HL-60/S4 (cell line): ENCODE data around the gene NFIC.
"Not testable (repeated sequence)": the region's sequence is repeated elsewhere in the genome, so short reads cannot be mapped to it uniquely, and the experiment has no call there.

Experiments
- in situ Hi-C: fragments of 300-500 bp; cut with MboI; formaldehyde crosslinking; loops from 2 replicates; pipeline ENCODE4 v1.14.3; 2022; ENCODE audit warnings: low sequenced_read_pairs

NFIC gene

GRCh38 chr19:3365836-3366752, at the start of gene NFIC:
NFIC (plus strand) TSS chr19:3366583; CDS start chr19:3366637, 54 bp downstream.
- in situ Hi-C loops, result no loop called here

DNA sequence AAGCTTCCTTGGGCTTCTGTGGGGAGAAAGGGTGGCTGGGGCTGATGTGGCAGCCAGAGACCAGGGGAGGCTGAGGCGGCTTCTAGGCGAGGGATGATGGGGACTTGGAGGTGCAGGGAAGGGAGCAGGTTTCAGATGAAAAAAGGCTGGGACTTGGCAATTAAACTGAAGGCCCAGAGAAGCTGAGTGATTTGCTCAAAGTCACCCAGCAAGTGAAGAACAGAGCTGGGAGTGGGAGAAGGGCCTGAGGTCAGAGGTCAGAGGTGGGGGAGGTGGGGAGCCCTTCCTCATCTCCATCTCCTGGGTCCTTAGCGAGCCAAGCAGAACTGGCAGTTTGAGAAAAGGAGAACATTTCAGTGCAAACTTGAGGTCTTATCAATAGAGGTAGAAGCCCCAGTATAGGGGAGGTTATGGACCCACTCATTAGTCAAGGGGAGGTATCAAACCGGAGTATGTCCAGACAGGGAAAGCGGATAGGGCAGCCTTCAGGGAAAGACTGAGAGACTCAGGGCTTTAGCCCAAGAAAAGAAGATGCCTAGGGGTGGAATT, 49.6 kb upstream of the NFIC start:
- in situ Hi-C loops, result no loop called here

DNA sequence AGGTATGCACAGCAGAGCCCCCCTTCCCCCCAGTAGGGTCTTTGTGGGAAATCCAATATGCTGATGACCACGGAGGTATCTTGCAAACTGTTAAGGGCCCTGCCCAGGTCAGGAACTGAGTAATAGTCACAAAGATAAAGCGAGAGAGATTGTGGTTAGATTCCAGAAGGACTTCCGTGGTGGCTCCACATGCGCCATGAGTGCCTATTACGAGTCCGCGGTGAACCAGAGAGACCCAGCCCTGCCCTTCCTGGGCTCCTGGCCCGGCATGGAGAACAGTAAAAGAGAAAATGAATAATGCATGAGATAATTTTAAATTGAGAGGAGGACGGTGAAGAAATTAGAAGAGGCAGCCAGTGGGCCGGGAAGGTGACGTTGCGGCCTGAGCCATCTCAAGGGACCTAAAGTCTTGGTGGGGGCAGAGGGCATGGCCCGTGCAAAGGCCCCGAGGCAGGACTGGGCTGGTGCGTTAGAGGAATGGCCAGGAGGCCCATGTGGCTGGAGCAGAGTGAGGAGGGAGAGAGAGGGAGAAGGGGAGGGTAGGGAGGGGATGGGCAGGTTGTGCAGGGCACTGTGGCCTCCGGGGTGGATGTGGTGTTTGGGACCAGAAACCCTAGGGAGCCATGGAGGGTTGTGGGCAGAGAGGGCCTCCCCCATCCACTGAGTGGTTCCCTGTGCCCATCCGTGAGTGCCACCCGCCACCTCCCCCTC, 46.6 kb upstream of the NFIC start:
- in situ Hi-C loops, result no loop called here

- in situ Hi-C loops, result no loop called here
Measured at GRCh38 chr19:3320354-3320670, 46.1 kb upstream of the NFIC start.

GRCh38 chr19:3320853-3321252, 45.5 kb upstream of the NFIC start:
- in situ Hi-C loops, result no loop called here

GRCh38 chr19:3321696-3322095, 44.7 kb upstream of the NFIC start:
- in situ Hi-C loops, result no loop called here

- in situ Hi-C loops, result no loop called here
Measured at GRCh38 chr19:3322199-3322978, 44.0 kb upstream of the NFIC start.

DNA sequence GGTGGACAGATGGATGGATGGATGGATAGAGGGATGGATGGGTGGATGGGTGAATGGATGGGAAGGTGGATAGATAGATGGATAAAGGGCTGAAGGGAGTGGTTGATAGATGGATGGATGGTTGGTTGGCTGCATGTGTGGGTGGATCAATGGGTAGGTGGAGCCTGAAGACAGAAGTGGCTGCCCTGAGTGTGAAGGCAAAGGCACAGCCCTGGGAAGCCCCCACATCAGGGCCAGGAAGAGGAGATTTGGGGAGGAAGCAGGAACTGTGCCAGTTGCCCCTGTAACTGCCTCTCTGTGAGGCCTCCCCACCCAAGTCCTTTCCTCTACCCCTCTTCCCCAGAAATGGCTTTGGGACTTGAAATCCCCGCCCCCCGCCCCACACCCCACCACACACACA, 43.4 kb upstream of the NFIC start:
- in situ Hi-C loops, result no loop called here

- in situ Hi-C loops, result no loop called here
Measured at GRCh38 chr19:3323658-3324057, 42.7 kb upstream of the NFIC start.

GRCh38 chr19:3324405-3324856, 42.0 kb upstream of the NFIC start:
- in situ Hi-C loops, result no loop called here

DNA sequence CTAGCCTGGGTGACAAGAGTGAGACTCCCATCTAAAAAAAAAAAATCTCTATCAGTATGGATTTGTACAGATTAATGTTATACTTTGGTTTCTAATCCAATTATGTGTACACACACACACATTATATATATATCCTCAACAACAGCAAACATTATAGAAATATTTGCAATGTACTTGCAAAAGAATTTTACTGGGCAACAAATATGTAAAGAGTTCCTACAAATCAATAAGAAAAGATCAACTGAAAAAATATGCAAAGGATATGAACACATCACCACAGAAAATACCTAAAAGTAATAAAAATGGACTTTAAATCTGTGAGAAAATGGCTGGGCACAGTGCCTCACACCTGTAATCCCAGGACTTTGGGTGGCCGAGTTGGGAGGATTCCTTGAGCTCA, 40.9 kb upstream of the NFIC start:
- in situ Hi-C loops, result loop anchor here (5.0 kb wide), 1 partner anchor 147 kb away; no protein-coding TSS in a partner anchor

DNA sequence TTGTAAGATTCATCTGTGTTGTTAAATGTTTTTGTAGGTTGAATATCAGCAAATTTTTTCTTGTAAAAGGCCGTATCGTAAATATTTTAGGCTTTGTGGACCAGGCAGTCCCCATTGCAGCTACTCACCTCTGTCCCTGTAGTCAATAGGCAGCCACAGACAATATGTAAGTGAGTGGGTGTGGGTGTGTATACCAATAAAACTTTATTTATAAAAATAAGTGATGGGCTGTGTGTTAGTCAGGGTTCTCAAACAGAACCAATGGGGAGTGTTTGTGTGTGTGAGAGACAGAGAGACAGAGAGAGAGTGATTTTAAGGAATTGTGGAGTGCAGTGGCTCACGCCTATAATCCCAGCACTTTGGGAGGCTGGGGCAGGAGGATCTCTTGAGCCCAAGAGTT, 37.6 kb upstream of the NFIC start:
- in situ Hi-C loops, result loop anchor here (5.0 kb wide), 1 partner anchor 144 kb away; no protein-coding TSS in a partner anchor

DNA sequence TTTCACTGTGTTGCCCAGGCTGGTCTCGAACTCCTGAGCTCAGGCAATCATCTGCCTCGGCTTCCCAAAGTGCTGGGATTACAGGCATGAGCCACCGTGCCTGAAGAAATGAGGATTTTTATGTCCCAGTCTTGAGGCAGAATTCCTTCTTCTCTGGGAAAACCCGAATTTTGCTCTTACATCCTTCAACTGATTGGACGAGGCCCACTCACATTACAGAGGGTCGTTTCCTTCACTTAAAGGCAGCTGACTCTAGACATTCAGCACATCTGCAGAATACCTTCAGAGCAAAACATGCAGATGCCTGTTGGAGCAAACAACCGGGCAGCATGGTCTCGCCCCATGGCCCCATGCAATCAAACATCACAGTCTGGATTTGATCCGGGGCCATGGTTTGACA, 36.3 kb upstream of the NFIC start:
- in situ Hi-C loops, result no loop called here

DNA sequence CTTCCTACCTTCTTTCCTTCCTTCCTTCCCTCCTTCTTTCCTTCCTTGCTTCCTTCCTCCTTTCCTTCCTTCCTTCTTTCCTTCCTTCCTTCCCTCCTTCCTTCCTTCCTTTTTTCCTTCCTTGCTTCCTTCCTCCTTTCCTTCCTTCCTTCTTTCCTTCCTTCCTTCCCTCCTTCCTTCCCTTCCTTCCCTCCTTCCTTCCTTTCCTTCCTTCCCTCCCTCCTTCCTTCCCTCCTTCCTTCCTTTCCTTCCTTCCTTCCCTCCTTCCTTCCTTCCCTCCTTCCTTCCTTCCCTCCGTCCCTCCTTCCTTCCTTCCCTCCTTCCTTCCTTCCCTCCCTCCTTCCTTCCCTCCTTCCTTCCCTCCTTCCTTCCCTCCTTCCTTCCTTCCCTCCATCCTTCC, 34.2 kb upstream of the NFIC start:
- in situ Hi-C loops, result not testable (repeated sequence)

DNA sequence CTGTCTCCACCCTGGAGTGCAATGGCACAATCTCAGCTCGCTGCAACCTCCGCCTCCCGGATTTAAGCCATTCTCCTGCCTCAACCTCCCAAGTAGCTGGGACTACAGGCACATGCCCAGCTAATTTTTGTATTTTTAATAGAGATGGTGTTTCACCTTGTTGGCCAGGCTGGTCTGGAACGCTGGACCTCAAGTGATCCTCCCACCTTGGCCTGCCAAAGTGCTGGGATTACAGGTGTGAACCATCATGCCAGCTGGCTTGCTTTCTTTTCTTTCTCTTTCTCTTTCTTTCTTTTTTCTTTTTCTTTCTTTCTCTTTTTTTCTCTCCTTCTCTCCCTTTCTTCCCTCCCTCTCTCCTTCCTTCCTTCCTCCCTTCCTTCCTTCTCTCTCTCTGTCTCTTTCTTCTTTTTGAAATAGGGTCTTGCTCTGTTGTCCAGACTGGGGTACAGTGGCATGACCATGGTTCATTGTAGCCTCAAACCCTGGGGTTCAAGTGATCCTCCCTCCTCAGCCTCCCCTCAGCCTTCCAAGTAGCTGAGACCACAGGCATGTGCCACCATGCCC, 33.3 kb upstream of the NFIC start:
- in situ Hi-C loops, result no loop called here

GRCh38 chr19:3333662-3334061, 32.7 kb upstream of the NFIC start:
- in situ Hi-C loops, result no loop called here

- in situ Hi-C loops, result not testable (repeated sequence)
Measured at GRCh38 chr19:3334749-3335430, 31.5 kb upstream of the NFIC start.

- in situ Hi-C loops, result no loop called here
Measured at GRCh38 chr19:3335431-3336350, 30.7 kb upstream of the NFIC start.

- in situ Hi-C loops, result no loop called here
Measured at GRCh38 chr19:3336351-3336679, 30.1 kb upstream of the NFIC start.
